Activated CD8-positive, alpha-beta memory T cell treated with anti-CD3 and anti-CD28 coated beads, Interleukin-2, amount 50 U/mL, for 24 hours (primary cell): ENCODE data around the gene COA5.
"Not testable (repeated sequence)": the region's sequence is repeated elsewhere in the genome, so short reads cannot be mapped to it uniquely, and the experiment has no call there.

Source experiments
- DNase-seq: peaks from one replicate; pipeline ENCODE4 v3.0.0-alpha.2; 2020; ENCODE audit errors: extremely low read depth

The COA5 gene

DNA sequence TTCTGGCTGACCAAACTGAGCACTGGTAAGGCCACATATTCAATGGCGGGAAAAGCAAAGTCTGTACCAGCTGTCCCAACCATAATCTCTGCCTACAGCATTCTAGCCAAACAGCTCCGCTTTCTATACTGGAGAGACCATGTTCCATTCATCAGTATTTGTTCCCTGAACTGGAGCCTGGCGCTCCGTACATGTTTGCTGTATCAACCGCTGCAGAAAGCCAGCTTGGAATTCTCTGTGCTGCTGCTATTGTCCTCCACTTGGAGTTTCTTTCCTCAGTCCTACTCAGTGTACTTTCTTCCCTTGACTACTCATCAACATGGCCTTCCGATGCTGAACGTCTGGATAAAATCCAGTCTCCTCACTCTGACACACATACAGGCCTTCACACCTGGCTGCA is 1.9 kb downstream of the COA5 start:
- DNase-seq: no peak

DNA sequence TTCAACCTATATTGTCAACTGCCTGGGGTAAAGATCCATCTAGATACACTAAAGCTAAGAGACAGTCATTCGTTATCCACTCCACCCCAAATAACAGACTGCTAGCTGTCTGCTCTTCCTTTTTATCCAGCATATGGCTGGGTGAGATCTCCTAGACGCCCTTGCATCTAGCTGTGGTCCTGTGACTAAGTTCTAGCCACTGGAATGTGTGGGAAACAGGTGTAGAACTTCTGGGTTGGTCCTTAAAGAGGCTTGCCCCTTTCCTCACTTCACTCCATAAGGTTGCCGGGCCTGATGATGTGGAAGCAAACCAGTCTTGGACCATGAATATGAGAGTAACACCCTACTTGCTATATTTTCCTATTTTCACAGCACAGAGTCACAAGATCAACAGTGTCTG is 3.2 kb downstream of the COA5 start:
- no peak for DNase-seq

DNA sequence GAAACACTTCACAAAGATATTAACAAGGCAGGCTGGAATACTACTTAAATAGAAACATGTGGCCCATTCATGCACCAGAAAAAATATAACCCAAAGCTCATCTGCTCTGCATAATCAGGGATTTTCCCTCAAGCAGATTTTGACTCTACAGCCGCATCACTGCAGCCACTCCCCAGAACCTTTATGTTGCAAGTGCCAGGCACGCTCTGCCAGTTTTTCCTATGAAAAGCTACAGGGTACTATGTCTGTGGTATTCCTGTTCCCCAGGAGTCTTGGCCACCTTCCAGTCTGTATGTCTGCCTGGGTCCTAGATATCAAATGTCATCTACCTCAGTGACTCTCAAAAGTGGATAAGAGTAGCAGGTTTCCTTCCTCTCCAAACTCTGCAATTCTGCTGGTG is 3.8 kb downstream of the COA5 start:
- DNase-seq: no peak

DNA sequence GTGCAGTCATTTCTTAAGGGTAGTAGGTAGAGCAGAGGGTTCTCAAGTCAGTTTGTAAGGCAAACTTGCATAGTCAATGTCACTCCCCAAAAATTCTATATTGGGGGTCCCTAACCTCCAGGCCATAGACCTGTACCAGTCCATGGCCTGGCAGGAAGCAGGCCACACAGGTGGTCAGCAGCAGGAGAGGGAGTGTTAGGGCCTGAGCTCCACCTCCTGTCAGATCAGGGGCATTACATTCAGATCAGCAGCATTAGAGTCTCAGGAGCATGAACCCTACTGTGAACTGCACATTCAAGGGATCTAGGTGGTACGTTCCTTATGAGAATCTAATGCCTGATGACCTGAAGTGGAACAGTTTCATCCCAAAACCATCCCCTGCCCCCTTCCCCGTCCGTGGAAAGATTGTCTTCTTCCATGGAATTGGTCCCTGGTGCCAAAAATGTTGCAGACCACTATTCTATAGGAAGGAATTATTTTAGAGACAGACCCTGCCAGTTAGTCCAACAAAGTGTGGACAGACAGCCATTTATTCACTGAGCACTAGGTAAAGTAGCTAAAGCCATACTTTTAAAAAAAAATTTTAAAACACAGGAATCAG is 6.7 kb downstream of the COA5 start:
- no peak for DNase-seq

DNA sequence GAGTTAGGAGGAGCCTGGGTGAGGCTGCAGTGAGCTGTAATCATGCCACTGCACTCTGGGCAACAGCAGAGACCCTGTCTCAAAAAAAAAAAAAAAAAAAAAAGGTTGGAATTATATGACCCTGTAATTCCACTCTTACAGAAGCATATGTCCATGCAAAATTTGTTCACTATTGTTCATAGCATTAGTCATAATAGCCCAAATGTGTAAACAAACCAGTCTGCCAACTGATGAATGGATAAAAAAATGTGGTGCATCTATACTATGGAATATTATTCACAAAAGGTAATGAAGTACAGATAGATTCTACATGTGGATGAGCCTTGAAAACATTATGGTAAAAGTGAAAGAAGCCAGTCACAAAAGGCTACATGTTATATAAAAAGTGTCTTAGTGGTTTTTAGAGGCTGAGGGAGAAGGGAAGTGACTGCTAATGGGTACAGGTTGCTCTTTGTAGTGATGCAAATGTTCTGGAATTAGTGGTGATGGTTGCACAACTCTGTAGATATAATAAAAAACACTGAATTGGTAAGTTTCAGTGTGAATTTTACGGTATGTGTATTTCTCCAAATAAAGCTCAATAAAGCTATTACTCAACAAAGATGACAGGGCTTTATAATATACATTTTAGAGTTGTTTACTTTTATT is 9.4 kb downstream of the COA5 start:
- DNase-seq: no peak

DNA sequence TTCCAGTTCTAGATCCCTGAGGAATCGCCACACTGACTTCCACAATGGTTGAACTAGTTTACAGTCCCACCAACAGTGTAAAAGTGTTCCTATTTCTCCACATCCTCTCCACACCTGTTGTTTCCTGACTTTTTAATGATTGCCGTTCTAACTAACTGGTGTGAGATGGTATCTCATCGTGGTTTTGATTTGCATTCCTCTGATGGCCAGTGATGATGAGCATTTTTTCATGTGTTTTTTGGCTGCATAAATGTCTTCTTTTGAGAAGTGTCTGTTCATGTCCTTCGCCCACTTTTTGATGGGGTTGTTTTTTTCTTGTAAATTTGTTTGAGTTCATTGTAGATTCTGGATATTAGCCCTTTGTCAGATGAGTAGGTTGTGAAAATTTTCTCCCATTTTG is 13.6 kb downstream of the COA5 start:
- not testable (repeated sequence) for DNase-seq

DNA sequence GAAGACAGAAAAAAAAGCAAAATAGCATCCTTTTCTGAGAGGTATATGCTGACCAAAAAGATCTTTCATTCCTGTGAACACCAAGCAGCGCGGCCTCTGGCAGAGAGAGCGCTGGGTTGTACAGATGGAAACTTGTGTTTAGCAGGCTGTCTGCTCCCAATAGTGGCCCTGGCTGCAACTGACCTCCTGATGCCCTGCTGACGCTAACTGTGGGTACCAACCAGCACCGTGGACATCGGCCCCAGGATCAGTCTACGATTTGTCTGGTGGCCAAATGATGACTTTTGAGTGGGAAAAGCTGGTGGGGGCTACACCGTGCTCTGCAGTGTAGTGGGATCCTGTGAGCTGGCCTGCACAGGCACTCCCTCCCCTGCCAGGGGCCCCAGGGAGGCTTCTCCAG is 15.7 kb downstream of the COA5 start:
- DNase-seq: no peak

DNA sequence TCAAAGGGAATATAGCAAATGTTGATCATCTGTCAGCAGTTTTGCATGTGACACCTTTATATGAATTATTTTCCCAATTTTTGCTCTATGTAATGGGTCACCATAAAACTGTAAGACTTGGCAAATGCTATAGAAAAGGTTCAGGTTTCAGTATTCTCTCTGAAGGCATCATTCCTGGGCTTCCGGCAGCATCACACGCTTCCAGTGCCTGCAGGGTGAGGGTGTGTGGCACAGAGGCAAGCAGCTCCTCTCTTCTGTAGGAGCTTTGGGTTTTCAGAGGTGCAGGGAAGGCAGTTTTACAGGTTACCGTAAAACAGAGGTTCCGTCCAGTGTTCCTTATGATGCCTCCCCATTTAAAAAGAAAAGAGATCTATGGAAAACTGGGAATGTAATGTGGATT is 18.8 kb downstream of the COA5 start:
- no peak for DNase-seq

DNA sequence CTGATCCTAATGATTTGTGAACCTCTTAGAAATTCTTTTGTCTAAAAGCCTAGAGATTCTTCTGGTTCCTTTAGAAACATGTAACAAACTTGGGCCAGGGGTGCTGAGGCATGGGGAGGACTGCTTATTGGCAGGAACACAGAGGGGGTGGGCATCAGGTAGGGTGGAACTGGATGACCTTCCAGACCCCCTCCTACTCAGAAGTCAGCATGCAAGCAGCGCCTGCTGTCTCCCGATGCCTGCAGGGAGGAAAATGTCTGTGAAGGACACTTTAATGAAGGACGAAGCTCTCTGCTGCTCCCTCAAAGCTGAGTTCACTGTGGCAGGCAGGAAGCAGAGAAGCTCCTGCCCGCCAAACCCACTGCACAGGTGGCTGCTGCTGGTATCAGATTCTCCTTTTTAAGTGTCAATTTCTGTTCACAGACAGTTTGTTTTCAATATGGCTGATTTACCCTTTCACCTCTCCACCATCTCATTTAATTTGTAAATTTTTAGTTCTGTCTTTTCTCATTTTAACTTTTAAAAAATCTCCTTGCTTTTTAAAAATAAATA is 19.4 kb downstream of the COA5 start:
- DNase-seq: no peak

DNA sequence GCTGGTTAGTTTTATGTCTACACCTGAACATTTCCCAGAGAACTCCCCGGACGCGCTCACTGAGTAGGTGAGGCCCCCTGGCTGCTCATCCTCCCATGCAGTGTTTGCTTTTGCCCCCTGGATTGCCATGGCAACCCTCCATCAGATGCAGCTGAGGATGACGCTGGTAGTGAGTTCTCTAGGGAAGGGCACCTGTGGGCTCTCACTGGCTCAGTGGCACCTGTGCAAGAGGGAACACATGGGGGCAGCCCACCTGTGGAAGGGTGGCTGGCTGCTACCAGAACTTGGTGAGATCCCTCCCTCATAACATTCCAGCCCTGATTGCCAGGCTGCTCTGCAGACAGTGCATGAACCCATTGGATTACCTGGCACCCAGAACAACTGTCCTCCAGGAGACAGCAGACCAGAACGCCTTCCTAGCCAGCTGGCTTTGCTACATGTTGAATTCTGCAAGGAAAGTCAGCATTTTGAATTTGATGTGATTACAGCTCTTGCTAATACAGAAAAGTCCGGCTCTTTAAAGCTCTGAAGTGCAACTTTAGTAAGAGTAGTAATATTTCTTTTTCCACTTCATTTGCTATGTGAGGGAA is 21.7 kb downstream of the COA5 start:
- DNase-seq: no peak

DNA sequence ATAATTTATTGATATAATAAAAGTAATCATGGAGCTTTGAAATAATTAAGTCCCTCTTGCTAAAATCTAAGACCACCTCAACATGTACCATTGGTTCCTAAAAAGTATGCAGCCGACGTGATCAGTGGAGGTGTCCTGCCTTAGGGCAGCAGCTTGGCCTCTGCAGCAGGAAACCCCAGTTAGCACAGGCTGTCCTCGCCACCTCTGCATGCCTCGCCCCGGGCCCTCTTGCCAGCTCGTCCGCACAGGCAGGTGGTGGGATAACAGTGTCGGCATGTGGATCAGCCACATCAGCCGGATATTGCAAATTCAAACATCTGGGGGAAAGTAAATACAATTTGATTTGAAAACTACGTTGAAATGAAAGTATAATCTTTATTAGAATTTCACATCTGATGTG is 22.9 kb downstream of the COA5 start:
- no peak for DNase-seq

DNA sequence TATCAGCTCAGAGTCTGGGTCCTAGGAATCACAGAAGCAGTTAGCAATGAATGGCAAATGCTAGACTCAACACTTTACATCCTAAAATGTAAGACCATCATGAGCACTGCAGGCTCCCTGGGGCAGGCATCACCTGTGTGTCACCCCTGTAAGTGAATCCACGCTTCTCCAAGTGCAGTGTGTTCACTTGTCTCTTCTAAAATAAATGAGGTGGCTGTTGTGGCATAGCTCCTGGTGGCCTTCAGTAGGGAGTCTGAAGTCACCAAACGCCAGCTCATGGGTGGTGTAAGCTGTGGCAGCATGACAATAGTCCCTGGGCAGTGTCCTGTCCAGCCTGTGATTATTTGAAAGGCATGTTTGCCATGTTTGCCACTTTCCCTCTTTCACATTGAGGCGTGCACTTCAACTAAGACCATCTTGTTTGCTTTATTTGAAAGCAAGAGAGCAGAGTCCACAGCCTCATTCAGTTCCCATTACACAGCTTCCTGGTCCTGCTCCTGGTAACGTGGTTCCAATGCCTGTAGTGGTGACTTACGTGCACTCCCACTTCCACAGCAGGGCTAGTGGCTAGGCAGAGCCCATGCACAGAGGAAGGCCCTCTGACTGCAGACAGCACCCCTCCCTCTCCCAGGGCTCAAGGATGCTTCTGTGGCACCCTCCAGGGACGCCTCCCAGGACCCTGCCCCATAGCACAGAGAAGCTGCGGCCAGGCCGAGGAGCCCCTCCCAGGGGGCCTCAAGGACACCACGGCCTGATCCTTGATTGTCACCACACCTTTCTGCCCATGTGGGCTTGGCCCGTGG is 24.3 kb downstream of the COA5 start:
- DNase-seq: no peak

DNA sequence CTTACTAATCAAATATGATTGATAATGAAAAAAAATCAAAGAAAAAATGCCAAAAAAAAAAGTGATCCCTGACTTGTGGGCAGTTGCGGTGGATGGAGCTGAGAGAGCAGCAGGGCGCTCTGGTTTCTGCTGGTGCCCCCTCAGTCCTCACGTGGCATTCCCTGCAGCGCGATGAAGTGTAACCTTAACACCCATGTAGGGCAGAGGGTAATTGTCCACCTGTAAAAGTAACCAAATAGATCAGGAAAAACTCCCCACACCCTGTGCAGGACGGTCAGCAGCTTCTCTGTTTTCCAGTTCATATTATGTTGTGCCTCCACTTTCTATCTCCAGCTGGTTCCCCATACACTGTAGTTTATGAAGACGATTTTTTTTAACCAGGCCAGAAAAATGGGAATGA is 25.0 kb downstream of the COA5 start:
- DNase-seq: no peak

DNA sequence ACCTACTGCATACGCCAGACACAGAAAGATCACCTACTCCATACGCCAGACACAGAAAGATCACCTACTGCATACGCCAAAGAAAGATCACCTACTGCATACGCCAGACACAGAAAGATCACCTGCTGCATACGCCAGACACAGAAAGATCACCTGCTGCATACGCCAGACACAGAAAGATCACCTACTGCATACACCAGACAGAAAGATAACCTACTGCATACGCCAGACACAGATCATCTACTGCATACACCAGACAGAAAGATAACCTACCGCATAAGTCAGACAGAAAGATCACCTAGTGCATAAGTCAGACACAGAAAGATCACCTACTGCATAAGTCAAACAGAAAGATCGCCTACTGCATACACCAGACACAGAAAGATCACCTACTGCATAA is 25.8 kb downstream of the COA5 start:
- DNase-seq: no peak

DNA sequence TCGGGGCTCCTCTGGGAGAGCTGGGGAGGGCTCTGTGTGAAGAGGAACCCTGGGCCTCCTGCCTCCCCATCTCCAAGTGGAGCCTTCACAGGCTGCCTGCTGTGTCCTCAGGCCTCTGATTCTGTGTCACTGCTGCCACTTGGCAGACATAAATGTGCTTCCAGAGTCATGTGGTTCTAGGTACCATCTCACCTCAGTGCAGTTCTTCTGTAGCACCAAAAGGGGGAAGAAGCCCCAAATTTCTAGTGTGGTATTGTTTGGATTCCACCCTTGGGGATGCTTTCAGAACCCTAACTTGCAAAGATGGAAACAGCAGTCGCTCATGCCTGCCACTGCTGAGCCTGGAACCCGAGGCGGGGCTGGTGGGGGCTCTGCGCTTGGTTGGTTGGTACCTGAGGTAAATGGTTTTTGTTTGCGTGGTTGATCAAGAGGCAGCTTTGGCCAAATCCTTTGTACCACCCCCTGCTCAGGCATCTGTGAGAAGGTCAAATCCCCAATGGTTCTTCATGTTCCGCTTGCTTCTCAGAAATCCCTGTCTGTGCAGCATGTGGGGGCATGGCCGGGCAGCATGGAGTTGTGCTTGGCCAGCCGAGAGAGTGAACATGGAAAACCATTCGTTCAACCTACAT is 27.5 kb downstream of the COA5 start:
- no peak for DNase-seq

DNA sequence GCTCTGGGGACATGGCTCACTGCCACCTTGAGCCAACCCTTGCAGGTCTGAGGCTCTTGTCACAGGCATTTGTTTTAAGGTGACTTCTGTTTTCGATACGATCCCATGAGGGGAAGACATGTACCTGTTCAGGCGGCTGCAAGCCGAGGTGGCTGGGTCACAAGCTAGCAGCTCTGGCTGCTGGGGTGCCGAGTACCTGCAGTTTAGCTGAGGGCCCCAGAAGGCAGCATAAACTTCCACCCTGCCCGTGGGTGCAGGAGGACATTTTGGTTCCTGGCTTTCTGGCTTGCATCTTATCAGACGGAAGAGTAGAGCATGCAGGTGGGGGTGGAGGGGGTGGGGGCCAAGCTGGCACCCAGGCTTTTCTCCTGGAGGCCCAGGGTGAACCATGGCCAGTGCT is 28.4 kb downstream of the COA5 start:
- DNase-seq: no peak

DNA sequence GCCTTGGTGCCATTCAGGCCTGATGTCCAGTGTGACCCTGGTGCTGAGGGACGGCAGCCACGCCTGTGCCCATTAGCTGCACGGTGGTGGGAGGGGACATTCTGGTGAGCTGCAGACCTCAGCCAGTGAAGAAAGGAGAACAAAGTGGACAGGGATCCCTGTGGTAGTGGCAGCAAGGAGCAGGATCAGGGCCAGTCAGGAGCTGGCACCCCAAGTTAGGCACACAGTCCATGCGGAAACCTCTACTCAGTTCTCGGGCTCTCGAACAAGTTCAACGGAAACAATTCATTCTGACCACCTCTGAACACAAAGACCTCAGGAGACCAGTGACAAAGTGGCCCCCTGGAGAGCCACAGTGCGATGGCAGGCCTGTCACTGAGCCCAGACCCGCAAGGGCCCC is 30.1 kb downstream of the COA5 start:
- no peak for DNase-seq

DNA sequence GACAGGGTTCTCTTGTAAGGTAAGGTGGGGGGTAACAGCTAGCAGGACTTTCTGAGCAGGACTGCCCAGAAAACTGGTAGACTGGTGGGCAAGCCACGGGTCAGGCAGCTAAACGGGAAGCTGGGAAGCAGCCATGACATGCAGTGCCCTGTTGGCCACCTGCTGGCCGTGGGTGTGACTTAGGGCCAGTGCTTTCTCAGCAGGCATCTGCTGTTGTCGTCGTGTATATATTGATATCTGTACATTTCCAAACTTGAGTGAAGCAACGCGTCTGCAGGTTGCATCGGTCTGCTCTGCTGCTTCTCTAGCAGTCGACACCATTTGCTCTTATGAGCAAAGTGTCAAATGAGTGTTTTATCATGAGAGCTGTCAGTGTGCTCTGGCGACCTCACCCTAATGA is 31.0 kb downstream of the COA5 start:
- no peak for DNase-seq

DNA sequence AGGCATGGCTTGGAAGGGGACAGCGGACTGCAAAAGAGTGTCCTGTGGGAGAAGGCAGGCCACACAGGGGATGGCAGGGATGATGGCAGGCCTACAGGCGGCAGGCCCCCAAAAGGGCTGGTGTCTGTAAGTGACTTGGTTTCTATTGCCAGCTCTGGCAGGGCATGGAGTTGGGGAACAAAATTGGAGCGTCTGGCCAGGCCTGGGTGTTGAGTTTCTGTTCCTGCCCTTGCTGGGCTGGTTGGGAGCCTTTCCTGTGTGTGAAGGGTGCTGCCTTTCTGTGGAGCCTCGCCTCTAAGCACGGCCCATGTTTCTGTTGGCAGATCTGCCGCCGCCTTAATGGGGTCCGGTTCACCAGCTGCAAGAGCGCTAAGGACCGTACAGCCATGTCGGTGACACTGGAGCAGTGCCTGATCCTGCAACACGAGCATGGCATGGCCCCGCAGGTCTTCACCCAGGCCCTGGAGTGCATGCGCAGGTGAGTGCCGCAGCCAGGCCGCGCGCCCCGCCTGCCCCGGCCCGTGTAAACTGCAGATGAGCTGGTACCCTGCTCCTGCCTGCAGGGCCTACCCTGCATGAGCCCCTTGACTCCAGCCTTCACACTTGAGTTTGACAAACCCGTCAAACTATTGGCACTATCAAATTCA is 31.5 kb downstream of the COA5 start:
- DNase-seq: no peak

DNA sequence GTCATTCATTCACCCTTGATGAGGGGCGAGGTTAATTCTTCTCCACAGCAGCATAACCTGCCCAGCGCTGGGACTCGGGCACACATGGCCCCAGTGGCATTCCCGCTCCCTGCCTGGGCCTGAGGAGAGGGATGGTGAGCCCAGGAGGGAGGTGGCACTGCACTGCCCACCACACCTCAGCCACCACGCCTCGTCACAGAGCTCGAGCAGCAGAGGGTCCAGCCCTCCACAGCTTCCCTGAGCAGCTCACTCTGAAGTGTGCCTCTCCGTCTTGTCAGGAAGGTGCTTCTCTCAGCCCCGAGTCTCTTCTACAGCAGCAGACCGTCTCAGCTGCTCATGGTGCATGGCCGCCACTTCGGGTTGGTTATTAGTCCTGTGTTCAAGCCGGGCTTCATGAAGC is 34.9 kb downstream of the COA5 start:
- no peak for DNase-seq

DNA sequence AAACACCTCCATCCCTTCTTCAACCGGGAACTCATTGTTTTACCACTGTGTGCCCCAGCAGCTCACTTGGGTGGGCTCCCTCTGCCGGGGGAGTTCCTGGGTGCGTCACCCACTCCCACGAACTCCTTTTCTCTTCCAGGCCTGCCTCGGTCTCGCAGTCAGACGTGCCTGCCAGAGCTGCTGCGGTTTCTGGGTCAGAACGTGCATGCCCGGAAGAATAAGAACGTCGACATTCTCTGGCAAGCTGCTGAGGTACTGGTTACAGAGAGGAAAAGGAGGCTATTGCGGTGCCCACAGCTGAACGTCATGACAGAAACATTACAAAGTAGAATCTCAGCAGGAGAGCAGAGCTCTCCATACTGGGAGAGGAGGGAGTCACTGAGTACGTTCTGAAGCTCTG is 35.6 kb downstream of the COA5 start:
- no peak for DNase-seq

DNA sequence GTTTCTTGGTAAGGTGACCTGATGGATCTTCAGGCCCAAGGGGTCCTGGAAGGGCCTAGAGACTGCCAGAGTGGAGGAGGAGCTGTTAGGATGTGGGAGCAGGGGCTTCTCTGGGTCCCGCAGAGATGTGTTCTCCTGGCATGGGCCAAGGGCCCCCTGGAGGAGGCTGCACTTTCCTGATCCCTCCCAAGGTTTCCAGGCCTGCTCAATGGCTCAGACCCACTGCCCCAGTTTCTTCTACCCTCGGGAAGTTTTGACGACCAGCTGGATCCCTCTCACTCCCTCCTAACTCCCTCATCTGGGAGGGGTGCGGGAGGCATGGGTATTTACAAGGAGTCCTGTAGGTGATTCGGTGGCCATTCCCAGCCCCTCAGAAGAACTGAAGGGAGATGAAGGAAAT is 36.1 kb downstream of the COA5 start:
- no peak for DNase-seq
